ENCODE data around the gene PAN3. TPM values are rescaled to one million over a fixed set of nuclear protein-coding genes. Genes with fewer than 3 reads are reported as not detected.

PAN3 gene
- total and polyA plus RNA-seq, 8 donors = 12.4 to 26.4 (median 16.3) TPM

DNA sequence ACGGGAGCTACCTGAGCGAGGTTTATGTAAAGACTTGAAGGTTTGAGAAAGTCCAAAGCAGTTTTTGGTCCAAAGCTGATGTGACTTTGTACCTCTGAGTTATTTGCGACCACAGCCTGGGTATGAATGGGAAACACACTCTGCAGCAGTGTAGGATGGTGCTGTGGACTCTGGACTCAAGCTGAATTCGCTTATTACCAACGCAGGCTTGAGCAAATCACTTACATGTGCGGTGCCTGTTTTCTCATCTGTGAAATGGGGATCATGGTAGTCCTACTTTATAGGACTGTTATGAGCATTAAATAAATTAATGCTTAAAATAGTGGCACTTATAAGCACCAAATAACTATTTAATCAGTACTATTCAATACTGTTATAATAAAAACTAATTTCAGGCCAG, 176.5 kb downstream of the PAN3 start:
- Histone ChIP-seq H3K4me3 (no peak overlapping the region), H3K9me3 (no peaks in the 10 kb centered on the region), H3K27me3 (no peaks in the 10 kb centered on the region), H3K4me1 (no peaks in the 10 kb centered on the region), H3K36me3 (no peaks in the 10 kb centered on the region), H3K27ac (no peak overlapping the region)
- intact Hi-C loops (cut with DNase I) = no loop called here
- FAIRE-seq (no peak), ATAC-seq (no peak), DNase-seq (no peak)
- WGBS, 2 donors = 77 to 84% methylated on average over 6 of the region's 6 CpGs
- TF ChIP-seq, protein P1, sequence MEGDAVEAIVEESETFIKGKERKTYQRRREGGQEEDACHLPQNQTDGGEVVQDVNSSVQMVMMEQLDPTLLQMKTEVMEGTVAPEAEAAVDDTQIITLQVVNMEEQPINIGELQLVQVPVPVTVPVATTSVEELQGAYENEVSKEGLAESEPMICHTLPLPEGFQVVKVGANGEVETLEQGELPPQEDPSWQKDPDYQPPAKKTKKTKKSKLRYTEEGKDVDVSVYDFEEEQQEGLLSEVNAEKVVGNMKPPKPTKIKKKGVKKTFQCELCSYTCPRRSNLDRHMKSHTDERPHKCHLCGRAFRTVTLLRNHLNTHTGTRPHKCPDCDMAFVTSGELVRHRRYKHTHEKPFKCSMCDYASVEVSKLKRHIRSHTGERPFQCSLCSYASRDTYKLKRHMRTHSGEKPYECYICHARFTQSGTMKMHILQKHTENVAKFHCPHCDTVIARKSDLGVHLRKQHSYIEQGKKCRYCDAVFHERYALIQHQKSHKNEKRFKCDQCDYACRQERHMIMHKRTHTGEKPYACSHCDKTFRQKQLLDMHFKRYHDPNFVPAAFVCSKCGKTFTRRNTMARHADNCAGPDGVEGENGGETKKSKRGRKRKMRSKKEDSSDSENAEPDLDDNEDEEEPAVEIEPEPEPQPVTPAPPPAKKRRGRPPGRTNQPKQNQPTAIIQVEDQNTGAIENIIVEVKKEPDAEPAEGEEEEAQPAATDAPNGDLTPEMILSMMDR (IDR thresholded peaks at IDR 0.05) = no peak

DNA sequence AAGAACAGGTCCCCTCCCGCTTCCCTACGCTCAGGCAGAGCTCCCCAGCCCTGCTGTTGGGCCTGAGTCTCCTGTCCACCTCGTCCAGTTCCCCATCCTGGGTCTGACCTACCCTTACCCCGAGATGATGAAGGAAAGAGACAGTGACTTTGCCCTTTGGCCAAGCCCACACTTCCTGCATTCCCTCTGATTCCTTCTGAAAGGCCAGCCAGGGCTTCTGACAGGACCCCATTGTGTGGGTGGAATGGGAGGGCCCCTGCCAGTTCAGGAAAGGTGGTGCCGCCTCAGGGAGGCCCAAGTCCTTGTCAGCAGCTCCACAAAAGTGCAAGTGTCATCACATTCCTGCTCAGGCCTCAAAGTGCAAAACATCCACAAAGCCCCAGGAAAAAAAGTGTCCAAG, 177.8 kb downstream of the PAN3 start:
- H3K36me3 ChIP-seq = no peaks in the 10 kb centered on the region
- H3K4me1 ChIP-seq = no peaks in the 10 kb centered on the region
- intact Hi-C loops (cut with DNase I) = no loop called here
- ATAC-seq = no peak
- no peaks in the 10 kb centered on the region for H3K9me3 ChIP-seq
- no peak for FAIRE-seq
- no peak for DNase-seq
- H3K27me3 ChIP-seq = no peaks in the 10 kb centered on the region
- H3K4me3 ChIP-seq = no peak overlapping the region
- H3K27ac ChIP-seq = no peak overlapping the region
- 58 to 73% methylated on average over 5 of the region's 5 CpGs for WGBS, 2 donors
- TF ChIP-seq, protein P1 (IDR thresholded peaks at IDR 0.05) = no peak

DNA sequence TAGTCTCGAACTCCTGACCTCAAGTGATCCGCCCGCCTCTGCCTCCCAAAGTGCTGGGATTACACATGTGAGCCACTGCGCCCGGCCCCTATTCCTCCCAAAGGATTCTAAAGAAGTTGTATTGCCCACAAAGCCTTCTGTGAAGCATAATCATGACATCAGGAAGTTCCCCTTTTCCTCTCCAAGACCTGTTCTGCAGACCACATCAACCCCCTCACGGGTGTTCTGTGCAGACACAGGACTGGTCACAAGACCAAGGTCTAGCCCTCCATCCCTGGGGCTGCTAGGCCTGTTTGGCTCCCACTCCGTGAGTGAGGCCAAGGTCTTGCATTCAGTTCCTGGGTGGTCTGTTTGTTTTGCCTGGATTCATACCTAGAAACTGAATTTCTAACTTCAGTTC, 178.5 kb downstream of the PAN3 start:
- H3K27ac ChIP-seq = no peak overlapping the region
- H3K36me3 ChIP-seq = no peaks in the 10 kb centered on the region
- TF ChIP-seq, protein P1 (IDR thresholded peaks at IDR 0.05) = no peak
- no peaks in the 10 kb centered on the region for H3K4me1 ChIP-seq
- no peak for ATAC-seq
- H3K9me3 ChIP-seq = no peaks in the 10 kb centered on the region
- no peak for FAIRE-seq
- DNase-seq = no peak
- H3K4me3 ChIP-seq = no peak overlapping the region
- no peaks in the 10 kb centered on the region for H3K27me3 ChIP-seq
- intact Hi-C loops (cut with DNase I) = no loop called here
- 78 to 81% methylated on average over 7 of the region's 7 CpGs for WGBS, 2 donors

DNA sequence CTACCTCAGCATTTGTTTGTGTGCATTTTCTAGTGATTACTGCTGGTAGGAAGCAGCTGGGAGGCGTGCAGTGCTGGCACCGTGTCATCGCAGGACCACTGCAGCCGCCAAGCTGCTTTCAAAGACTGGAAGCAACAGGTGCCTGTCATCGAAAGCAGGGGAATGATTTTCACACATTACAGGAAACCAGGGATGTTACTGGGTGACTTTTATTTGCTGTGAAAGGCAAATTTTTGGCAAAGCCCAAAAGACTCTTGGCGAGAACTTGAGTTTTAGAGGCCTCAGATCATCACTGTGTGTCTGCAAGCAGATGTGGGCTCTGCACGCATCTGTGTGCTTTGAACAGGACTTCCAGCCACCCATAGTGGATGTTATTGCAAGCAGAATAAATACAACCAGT, 180.2 kb downstream of the PAN3 start:
- intact Hi-C loops (cut with DNase I) = no loop called here
- H3K36me3 ChIP-seq = no peaks in the 10 kb centered on the region
- no peak overlapping the region for H3K27ac ChIP-seq
- H3K9me3 ChIP-seq = no peaks in the 10 kb centered on the region
- FAIRE-seq = no peak
- no peaks in the 10 kb centered on the region for H3K4me1 ChIP-seq
- H3K27me3 ChIP-seq = no peaks in the 10 kb centered on the region
- 80 to 82% methylated on average over 7 of the region's 7 CpGs for WGBS, 2 donors
- TF ChIP-seq, protein P1 (IDR thresholded peaks at IDR 0.05) = no peak
- ATAC-seq = no peak
- no peak for DNase-seq
- no peak overlapping the region for H3K4me3 ChIP-seq

DNA sequence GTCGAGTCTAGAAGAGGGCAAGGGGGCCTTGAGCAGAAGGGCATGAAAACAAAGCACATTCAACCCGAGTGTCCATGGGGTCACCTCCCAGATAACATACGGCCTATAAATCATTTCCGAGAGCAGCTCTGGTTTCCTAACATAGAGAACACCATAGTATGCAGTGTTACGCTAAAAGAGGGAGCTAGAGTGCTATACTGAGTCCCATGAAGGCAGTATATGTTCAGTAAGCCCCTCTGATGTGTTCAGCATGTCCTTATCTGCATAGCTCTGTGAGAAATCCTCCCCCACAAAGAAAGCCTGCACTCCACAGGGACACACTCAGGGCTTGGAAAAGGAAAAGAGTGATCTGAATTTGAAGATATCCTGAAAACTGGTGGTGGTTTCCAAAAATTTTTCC, 181.2 kb downstream of the PAN3 start:
- Histone ChIP-seq H3K27me3 (no peaks in the 10 kb centered on the region), H3K4me3 (no peak overlapping the region), H3K36me3 (no peaks in the 10 kb centered on the region), H3K4me1 (no peaks in the 10 kb centered on the region), H3K9me3 (no peaks in the 10 kb centered on the region), H3K27ac (no peak overlapping the region)
- intact Hi-C loops (cut with DNase I) = no loop called here
- DNase-seq = no peak
- FAIRE-seq = no peak
- no peak for ATAC-seq
- WGBS, 2 donors = 66 to 75% methylated on average over 5 of the region's 5 CpGs
- TF ChIP-seq, protein P1 (IDR thresholded peaks at IDR 0.05) = no peak
